ENCODE data around the gene NUBP2.

NUBP2 gene

DNA sequence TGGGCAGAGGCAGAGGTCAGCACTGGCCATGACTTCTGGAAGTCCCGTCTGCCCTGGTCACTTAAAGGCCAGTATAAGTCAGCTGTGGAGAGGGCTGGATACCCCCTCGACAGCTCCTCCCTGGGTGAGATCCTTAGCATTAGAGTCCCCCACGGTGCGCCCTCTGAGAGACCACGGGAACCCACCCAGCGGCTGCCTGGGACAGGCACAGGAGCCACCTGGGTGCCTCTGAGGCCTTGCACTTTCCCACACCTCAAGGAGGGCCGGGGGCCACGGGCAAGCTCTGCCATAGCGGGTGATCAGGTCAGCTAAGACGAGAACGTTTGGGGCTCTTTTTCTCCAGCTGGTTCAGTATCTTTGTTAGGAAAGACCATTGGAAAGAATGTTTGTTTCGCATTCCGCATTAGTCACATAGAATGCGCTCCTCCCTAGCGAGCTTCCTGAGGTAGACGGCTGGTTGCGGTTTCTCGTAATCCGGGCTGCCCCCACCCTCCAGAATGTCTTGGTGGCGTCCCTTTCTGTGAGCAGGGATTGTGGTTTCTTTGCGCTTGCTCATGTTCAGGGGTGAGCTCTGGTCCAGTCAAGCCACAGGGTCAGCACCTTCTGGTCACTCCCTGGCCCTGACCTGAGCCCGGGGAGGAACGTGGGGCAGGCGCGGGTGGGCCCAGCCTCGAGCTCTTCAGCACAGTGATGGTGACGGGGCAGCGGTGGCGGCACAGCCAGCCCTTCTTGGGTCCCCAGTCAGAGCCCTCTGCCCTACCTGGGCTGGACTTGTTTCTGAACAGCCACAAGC lies 36.7 kb upstream of the NUBP2 start:
- Histone ChIP-seq H3K9me3 (ENCODE audit: control insufficient read depth, insufficient read depth, low read depth, low read length) (no peaks in the 10 kb centered on the region), H3K4me3 (ENCODE audit: low read depth, low read length) (no peak overlapping the region), H3K27ac (ENCODE audit: low read depth, low read length) (peak overlapping the region; percentile 75; the same call in 1 of the 2 replicates), H3K27me3 (ENCODE audit: control insufficient read depth, insufficient read depth, low read length) (no peaks in the 10 kb centered on the region), H3K4me1 (ENCODE audit: control insufficient read depth, insufficient read depth, low read length) (no peaks in the 10 kb centered on the region), H3K36me3 (ENCODE audit: control insufficient read depth, insufficient read depth, low read length) (peaks cover 37% of the 10 kb centered on the region), H3K9ac (ENCODE audit: low read length) (no peak overlapping the region)

- Histone ChIP-seq H3K4me1 (ENCODE audit: control insufficient read depth, insufficient read depth, low read length) (no peaks in the 10 kb centered on the region), H3K27me3 (ENCODE audit: control insufficient read depth, insufficient read depth, low read length) (no peaks in the 10 kb centered on the region), H3K27ac (ENCODE audit: low read depth, low read length) (peak overlapping the region; percentile 75; the same call in 1 of the 2 replicates), H3K9ac (ENCODE audit: low read length) (no peak overlapping the region), H3K4me3 (ENCODE audit: low read depth, low read length) (no peak overlapping the region), H3K9me3 (ENCODE audit: control insufficient read depth, insufficient read depth, low read depth, low read length) (no peaks in the 10 kb centered on the region), H3K36me3 (ENCODE audit: control insufficient read depth, insufficient read depth, low read length) (peaks cover 42% of the 10 kb centered on the region)
These were observed 36.0 kb upstream of the NUBP2 start for GRCh38 chr16:1746693-1747195.

GRCh38 chr16:1747934-1748333 lies 34.8 kb upstream of the NUBP2 start:
- Histone ChIP-seq H3K36me3 (ENCODE audit: control insufficient read depth, insufficient read depth, low read length) (peaks cover 52% of the 10 kb centered on the region), H3K4me3 (ENCODE audit: low read depth, low read length) (no peak overlapping the region), H3K9me3 (ENCODE audit: control insufficient read depth, insufficient read depth, low read depth, low read length) (no peaks in the 10 kb centered on the region)

DNA sequence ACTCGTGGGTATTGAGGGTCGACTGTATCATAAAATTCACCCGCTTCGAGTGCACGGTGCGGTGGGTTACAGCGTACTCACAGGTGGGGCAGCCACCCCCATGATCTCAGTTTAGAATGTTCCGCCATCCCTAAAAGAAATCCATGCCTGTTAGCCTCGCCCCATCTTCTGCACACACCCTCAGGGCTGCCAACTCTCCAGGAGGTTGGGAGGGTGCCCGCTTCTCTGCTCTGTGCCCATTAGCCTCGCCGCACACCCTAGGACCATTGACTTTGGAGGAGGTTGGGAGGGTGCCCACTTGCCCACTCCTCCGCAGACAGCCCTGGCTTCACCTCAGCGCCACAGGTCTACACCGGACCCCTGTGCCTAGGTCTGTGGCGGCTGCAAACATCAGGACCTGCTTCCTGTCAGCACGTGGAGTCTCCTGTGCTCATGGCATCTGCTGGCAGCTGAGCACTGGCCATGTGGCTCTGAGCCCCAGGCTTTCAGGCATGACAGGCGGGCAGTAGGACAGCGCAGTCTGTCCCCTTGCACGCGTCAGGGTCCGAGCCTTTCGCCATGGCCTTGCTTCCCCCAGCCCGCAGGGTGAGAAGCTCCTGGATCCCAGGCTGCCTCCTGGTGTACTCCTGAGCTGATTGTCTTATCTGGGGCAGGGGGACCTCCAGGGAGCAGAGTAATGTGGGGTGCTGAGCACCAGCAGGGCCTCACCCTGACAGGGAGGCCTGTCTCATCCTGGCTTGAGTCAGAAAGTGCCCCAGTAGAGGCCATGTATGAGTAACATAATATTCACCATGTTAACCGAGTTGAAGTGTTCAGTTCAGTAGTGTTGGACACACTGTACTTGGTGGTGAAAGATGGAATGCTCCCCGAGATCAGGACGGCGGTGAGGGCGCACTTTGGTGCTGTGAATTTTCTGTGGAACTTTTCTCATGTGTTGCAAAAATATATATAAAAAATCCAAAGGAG lies 33.3 kb upstream of the NUBP2 start:
- Histone ChIP-seq H3K9ac (ENCODE audit: low read length) (no peak overlapping the region), H3K4me3 (ENCODE audit: low read depth, low read length) (no peak overlapping the region), H3K27ac (ENCODE audit: low read depth, low read length) (no peak overlapping the region), H3K4me1 (ENCODE audit: control insufficient read depth, insufficient read depth, low read length) (no peaks in the 10 kb centered on the region), H3K27me3 (ENCODE audit: control insufficient read depth, insufficient read depth, low read length) (no peaks in the 10 kb centered on the region), H3K9me3 (ENCODE audit: control insufficient read depth, insufficient read depth, low read depth, low read length) (no peaks in the 10 kb centered on the region), H3K36me3 (ENCODE audit: control insufficient read depth, insufficient read depth, low read length) (peaks cover 50% of the 10 kb centered on the region)

More at GRCh38 chr16:1747934-1748333, 34.8 kb upstream of the NUBP2 start:
- Histone ChIP-seq H3K27me3 (ENCODE audit: control insufficient read depth, insufficient read depth, low read length) (no peaks in the 10 kb centered on the region), H3K27ac (ENCODE audit: low read depth, low read length) (no peak overlapping the region), H3K4me1 (ENCODE audit: control insufficient read depth, insufficient read depth, low read length) (no peaks in the 10 kb centered on the region), H3K9ac (ENCODE audit: low read length) (no peak overlapping the region)

- Histone ChIP-seq H3K9me3 (ENCODE audit: control insufficient read depth, insufficient read depth, low read depth, low read length) (no peaks in the 10 kb centered on the region), H3K36me3 (ENCODE audit: control insufficient read depth, insufficient read depth, low read length) (peaks cover 47% of the 10 kb centered on the region)
These were observed 30.8 kb upstream of the NUBP2 start for GRCh38 chr16:1751946-1752345.

GRCh38 chr16:1752853-1753252 lies 29.9 kb upstream of the NUBP2 start:
- no peaks in the 10 kb centered on the region for H3K9me3 ChIP-seq (ENCODE audit: control insufficient read depth, insufficient read depth, low read depth, low read length)
- H3K4me1 ChIP-seq (ENCODE audit: control insufficient read depth, insufficient read depth, low read length) = no peaks in the 10 kb centered on the region
- no peak overlapping the region for H3K4me3 ChIP-seq (ENCODE audit: low read depth, low read length)
- H3K36me3 ChIP-seq (ENCODE audit: control insufficient read depth, insufficient read depth, low read length) = peaks cover 38% of the 10 kb centered on the region
- no peaks in the 10 kb centered on the region for H3K27me3 ChIP-seq (ENCODE audit: control insufficient read depth, insufficient read depth, low read length)
- no peak overlapping the region for H3K9ac ChIP-seq (ENCODE audit: low read length)
- no peak overlapping the region for H3K27ac ChIP-seq (ENCODE audit: low read depth, low read length)

More at GRCh38 chr16:1751946-1752345, 30.8 kb upstream of the NUBP2 start:
- H3K4me1 ChIP-seq (ENCODE audit: control insufficient read depth, insufficient read depth, low read length) = no peaks in the 10 kb centered on the region
- no peak overlapping the region for H3K4me3 ChIP-seq (ENCODE audit: low read depth, low read length)
- no peak overlapping the region for H3K9ac ChIP-seq (ENCODE audit: low read length)
- no peaks in the 10 kb centered on the region for H3K27me3 ChIP-seq (ENCODE audit: control insufficient read depth, insufficient read depth, low read length)
- no peak overlapping the region for H3K27ac ChIP-seq (ENCODE audit: low read depth, low read length)

DNA sequence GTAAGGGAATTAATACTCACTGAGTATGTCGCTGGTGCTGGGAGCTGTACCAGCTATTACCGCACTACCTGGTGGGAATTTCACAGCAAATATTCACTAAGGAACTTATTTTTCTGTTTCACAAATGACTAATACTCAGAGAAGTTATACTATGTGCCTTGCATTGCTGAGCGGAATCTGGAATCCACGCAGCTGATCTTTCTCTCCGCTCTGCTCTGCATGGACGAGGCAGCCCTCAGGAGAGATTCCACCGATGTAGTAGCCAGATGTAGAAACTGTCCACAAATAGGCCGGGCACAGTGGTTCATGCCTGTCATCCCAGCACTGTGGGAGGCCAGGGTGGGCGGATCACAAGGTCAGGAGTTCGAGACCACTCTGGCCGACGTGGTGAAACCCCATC lies 28.6 kb upstream of the NUBP2 start:
- H3K27ac ChIP-seq (ENCODE audit: low read depth, low read length) = no peak overlapping the region
- H3K4me1 ChIP-seq (ENCODE audit: control insufficient read depth, insufficient read depth, low read length) = no peaks in the 10 kb centered on the region
- H3K9me3 ChIP-seq (ENCODE audit: control insufficient read depth, insufficient read depth, low read depth, low read length) = no peaks in the 10 kb centered on the region
- H3K27me3 ChIP-seq (ENCODE audit: control insufficient read depth, insufficient read depth, low read length) = no peaks in the 10 kb centered on the region
- no peak overlapping the region for H3K4me3 ChIP-seq (ENCODE audit: low read depth, low read length)
- H3K9ac ChIP-seq (ENCODE audit: low read length) = no peak overlapping the region
- peaks cover 26% of the 10 kb centered on the region for H3K36me3 ChIP-seq (ENCODE audit: control insufficient read depth, insufficient read depth, low read length)

DNA sequence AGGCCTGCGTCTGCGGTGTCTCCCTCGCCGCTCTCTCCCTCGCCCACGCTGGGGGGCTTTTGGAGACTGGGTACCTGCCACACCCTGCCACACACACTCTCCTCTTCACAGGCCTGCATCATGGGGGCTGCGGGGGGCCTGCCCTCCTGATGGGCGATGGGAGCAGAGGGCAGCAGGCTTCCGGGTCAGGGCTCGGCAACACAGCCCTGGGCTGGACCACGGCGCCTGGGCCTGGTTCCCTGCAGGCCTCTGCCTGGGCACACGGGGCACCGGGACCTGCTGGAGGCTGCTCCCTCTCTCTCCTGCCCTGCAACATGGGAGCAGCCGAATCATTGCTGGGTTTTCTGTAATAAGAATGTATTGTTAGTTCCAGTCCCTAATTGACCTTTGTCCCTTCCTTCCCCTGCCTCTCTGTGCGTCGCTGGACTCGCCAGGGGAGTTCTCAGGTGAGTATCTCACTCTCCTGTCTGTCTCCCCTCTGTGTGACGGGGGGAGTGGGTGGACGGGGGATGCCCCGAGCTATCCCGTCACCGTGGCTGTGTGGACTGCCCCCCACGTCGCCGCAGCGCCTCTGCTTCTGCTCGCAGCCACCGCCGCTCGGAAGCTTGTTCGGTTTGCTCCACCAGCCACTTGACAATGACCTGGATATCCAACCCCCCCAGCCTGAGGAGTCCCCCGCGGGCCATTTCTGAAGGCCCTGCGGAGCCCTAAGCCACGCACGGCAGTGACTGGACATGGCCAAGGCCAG lies 24.9 kb upstream of the NUBP2 start:
- H3K27ac ChIP-seq (ENCODE audit: low read depth, low read length) = no peak overlapping the region
- peaks cover 29% of the 10 kb centered on the region for H3K36me3 ChIP-seq (ENCODE audit: control insufficient read depth, insufficient read depth, low read length)
- H3K9ac ChIP-seq (ENCODE audit: low read length) = no peak overlapping the region

DNA sequence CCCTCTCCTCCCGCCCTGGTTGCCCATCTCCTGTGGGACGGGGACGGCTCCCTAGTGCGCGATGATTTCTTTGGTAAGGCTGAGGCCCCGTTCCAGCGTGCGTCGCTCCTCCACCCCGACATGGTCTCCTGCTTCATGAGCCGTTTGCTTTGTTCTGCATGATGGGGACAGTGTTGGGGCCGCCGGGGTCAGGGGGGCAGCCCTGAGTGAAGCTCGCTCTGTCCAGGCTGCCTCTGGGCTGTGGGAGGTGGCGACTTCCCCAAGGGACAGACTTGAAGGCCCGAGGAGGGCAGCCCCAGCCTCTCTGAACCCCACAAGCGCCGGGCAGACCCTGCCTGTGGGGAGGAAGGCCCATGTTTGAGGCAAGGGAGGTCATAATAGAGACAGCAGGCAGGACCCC lies 23.8 kb upstream of the NUBP2 start:
- Histone ChIP-seq H3K36me3 (ENCODE audit: control insufficient read depth, insufficient read depth, low read length) (peaks cover 29% of the 10 kb centered on the region), H3K27me3 (ENCODE audit: control insufficient read depth, insufficient read depth, low read length) (no peaks in the 10 kb centered on the region), H3K9ac (ENCODE audit: low read length) (no peak overlapping the region), H3K9me3 (ENCODE audit: control insufficient read depth, insufficient read depth, low read depth, low read length) (no peaks in the 10 kb centered on the region), H3K4me1 (ENCODE audit: control insufficient read depth, insufficient read depth, low read length) (peaks cover 2% of the 10 kb centered on the region; the same call in 1 of the 2 replicates), H3K4me3 (ENCODE audit: low read depth, low read length) (no peak overlapping the region), H3K27ac (ENCODE audit: low read depth, low read length) (no peak overlapping the region)

More for the DNA sequence above, 24.9 kb upstream of the NUBP2 start:
- Histone ChIP-seq H3K27me3 (ENCODE audit: control insufficient read depth, insufficient read depth, low read length) (no peaks in the 10 kb centered on the region), H3K4me1 (ENCODE audit: control insufficient read depth, insufficient read depth, low read length) (no peaks in the 10 kb centered on the region), H3K9me3 (ENCODE audit: control insufficient read depth, insufficient read depth, low read depth, low read length) (no peaks in the 10 kb centered on the region), H3K4me3 (ENCODE audit: low read depth, low read length) (no peak overlapping the region)

DNA sequence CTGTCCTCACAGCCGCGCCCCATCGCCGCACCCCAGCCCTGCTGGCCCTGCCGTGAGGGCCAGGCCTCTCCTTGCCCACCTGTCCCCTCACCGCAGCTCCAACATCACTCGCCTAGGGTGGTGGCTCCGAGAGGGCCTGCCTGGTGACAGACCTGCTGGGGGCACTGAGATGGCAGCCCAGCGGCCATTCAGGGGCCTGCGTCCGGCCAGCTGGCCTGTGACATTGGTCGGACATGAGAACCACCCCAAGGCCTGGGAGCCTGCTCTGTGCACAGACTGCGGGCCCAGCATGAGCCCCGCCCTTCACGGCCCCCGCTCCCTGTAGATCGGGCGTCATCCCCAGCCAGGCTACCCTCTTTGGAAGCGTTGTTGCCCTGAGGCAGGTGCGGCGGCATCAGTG lies 23.2 kb upstream of the NUBP2 start:
- Histone ChIP-seq H3K9ac (ENCODE audit: low read length) (no peak overlapping the region), H3K4me1 (ENCODE audit: control insufficient read depth, insufficient read depth, low read length) (peaks cover 7% of the 10 kb centered on the region), H3K4me3 (ENCODE audit: low read depth, low read length) (no peak overlapping the region), H3K27me3 (ENCODE audit: control insufficient read depth, insufficient read depth, low read length) (no peaks in the 10 kb centered on the region), H3K9me3 (ENCODE audit: control insufficient read depth, insufficient read depth, low read depth, low read length) (no peaks in the 10 kb centered on the region), H3K36me3 (ENCODE audit: control insufficient read depth, insufficient read depth, low read length) (peaks cover 27% of the 10 kb centered on the region), H3K27ac (ENCODE audit: low read depth, low read length) (no peak overlapping the region)

All from HUES6 (cell line).